Keratinocyte (primary cell): ENCODE measurements around the gene TMEM37.

Experiments used
- EZH2 ChIP-seq: IDR thresholded peaks from one replicate; pipeline ENCODE4 v1.6.1; 2012; ENCODE audit warnings: inconsistent platforms, mild to moderate bottlenecking, low read length, moderate library complexity
- TF ChIP-seq, protein P1 (sequence below), 3 experiments: IDR thresholded peaks in 1 of 3; conservative IDR thresholded peaks in 1 of 3; optimal IDR thresholded peaks in 1 of 3; 2 replicates in 2 of 3; 3 replicates in 1 of 3; pipeline versions ENCODE3 to v1.5.1; 2011; ENCODE audit warnings: low read length in 3 of 3, mild to moderate bottlenecking in 3 of 3, moderate library complexity in 2 of 3, control low read depth in 1 of 3, inconsistent platforms in 1 of 3; ENCODE audit not compliant: insufficient read depth in 2 of 3; ENCODE audit errors: extremely low read depth in 1 of 3

- TF ChIP-seq EZH2: no peak
- TF ChIP-seq, protein P1, sequence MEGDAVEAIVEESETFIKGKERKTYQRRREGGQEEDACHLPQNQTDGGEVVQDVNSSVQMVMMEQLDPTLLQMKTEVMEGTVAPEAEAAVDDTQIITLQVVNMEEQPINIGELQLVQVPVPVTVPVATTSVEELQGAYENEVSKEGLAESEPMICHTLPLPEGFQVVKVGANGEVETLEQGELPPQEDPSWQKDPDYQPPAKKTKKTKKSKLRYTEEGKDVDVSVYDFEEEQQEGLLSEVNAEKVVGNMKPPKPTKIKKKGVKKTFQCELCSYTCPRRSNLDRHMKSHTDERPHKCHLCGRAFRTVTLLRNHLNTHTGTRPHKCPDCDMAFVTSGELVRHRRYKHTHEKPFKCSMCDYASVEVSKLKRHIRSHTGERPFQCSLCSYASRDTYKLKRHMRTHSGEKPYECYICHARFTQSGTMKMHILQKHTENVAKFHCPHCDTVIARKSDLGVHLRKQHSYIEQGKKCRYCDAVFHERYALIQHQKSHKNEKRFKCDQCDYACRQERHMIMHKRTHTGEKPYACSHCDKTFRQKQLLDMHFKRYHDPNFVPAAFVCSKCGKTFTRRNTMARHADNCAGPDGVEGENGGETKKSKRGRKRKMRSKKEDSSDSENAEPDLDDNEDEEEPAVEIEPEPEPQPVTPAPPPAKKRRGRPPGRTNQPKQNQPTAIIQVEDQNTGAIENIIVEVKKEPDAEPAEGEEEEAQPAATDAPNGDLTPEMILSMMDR (optimal IDR thresholded peaks at IDR 0.05 in 1 of 3, IDR thresholded peaks at IDR 0.05 in 1 of 3, conservative IDR thresholded peaks at IDR 0.05 in 1 of 3; ENCODE audit: extremely low read depth in 1 of 3, insufficient read depth in 2 of 3, low read length in 3 of 3): no peak
These were observed 34.7 kb downstream of the TMEM37 start for GRCh38 chr2:119466373-119466772.
